Natural killer cell (primary cell): ENCODE measurements around the gene CMIP. TPM values are rescaled to one million over a fixed set of nuclear protein-coding genes. Genes with fewer than 3 reads are reported as not detected.
A peak's percentile ranks its signal among the peaks of the same experiment; 100 is the strongest.

Experiments
- ATAC-seq, 3 donors: fragments of 150-1000 bp in 2 of 3; fragments of 200-7000 bp in 1 of 3; cut with Tn5 transposase; 1 replicate in 1 of 3; 2 replicates in 2 of 3; pipeline ENCODE4 v1.10.0; 2021; ENCODE audit warnings: mild to moderate bottlenecking in 2 of 3, moderate library complexity in 2 of 3
- DNase-seq, 2 donors: peaks; one replicate each; pipeline versions ENCODE4 v3.0.0 to v3.0.0-alpha.2; 2013 to 2021; ENCODE audit warnings: mixed read lengths in 1 of 2
- H3K27ac ChIP-seq: one replicate; pipeline ENCODE4 v1.5.1; 2013; ENCODE audit warnings: mild to moderate bottlenecking, low read length
- H3K27me3 ChIP-seq: one replicate; pipeline ENCODE4 v1.6.1; 2013; ENCODE audit warnings: low read length; ENCODE audit not compliant: control insufficient read depth, insufficient read depth
- H3K36me3 ChIP-seq: one replicate; pipeline ENCODE4 v1.6.1; 2013; ENCODE audit warnings: low read length; ENCODE audit not compliant: control insufficient read depth, insufficient read depth
- H3K4me1 ChIP-seq: one replicate; pipeline ENCODE4 v1.6.1; 2013; ENCODE audit warnings: low read length; ENCODE audit not compliant: control insufficient read depth, insufficient read depth
- H3K4me3 ChIP-seq: one replicate; pipeline ENCODE4 v1.5.1; 2013; ENCODE audit warnings: low read length
- H3K9me3 ChIP-seq: one replicate; pipeline ENCODE4 v1.6.1; 2013; ENCODE audit warnings: low read length; ENCODE audit not compliant: control insufficient read depth, insufficient read depth
- H3K27ac Mint-ChIP-seq, 2 donors: one replicate each; pipeline ENCODE4 v1.8.0; 2022; ENCODE audit warnings: mild to moderate bottlenecking in 2 of 2, mixed read lengths in 2 of 2, moderate library complexity in 1 of 2
- H3K27me3 Mint-ChIP-seq, 2 donors: one replicate each; pipeline ENCODE4 v1.8.0; 2022; ENCODE audit warnings: low read depth in 2 of 2, mixed read lengths in 2 of 2
- H3K36me3 Mint-ChIP-seq: one replicate; pipeline ENCODE4 v1.8.0; 2022; ENCODE audit warnings: mixed read lengths
- H3K4me1 Mint-ChIP-seq, 2 donors: one replicate each; pipeline ENCODE4 v1.8.0; 2022; ENCODE audit warnings: mixed read lengths in 2 of 2
- H3K4me3 Mint-ChIP-seq: one replicate; pipeline ENCODE4 v1.8.0; 2022; ENCODE audit warnings: mild to moderate bottlenecking, moderate library complexity, mixed read lengths
- H3K9me3 Mint-ChIP-seq, 2 donors: one replicate each; pipeline ENCODE4 v1.8.0; 2022; ENCODE audit warnings: mixed read lengths in 2 of 2
- CTCF ChIP-seq: fragments of 200-600 bp; IDR thresholded peaks from one replicate; pipeline ENCODE4 v1.8.0; 2022; ENCODE audit warnings: antibody characterized with exemption
- WGBS: methylation state at CpG from one replicate; pipeline ENCODE4 v1.1.7; 2013; ENCODE audit warnings: missing lambda C conversion rate; ENCODE audit not compliant: insufficient coverage; 5-methylcytosine and 5-hydroxymethylcytosine counted together
- intact Hi-C: fragments of 100-400 bp; cut with micrococcal nuclease; formaldehyde crosslinking; loops from one replicate; pipeline ENCODE4 v1.14.2; 2022
- total RNA-seq, 4 donors: library from RNA; stranded (reverse); fragments of 120-200 nt in 1 of 4; gene quantifications; one replicate each; pipeline versions ENCODE4 v1.2.3 to v1.2.4, GENCODE V29; 2013 to 2022

CMIP gene
- total RNA-seq, 3 donors from 2014 or later (not counting 1 experiment from before 2014, with no cell fraction given) = 88.2 to 115 (median 91.5) TPM

- Mint-ChIP-seq H3K27me3 (no peaks in the 10 kb centered on the region), H3K4me3 (no peak overlapping the region), H3K4me1 (peaks cover 76 to 77% of the 10 kb centered on the region in 2 donors), H3K27ac (no peak overlapping the region), H3K36me3 (no peaks in the 10 kb centered on the region), H3K9me3 (no peaks in the 10 kb centered on the region)
- intact Hi-C loops = no loop called here
- Histone ChIP-seq H3K36me3 (no peaks in the 10 kb centered on the region), H3K4me3 (no peak overlapping the region), H3K4me1 (peaks cover 81% of the 10 kb centered on the region), H3K27me3 (no peaks in the 10 kb centered on the region), H3K9me3 (no peaks in the 10 kb centered on the region), H3K27ac (no peak overlapping the region)
- DNase-seq (no peak), ATAC-seq (no peak)
- 90% methylated on average over 10 of the region's 10 CpGs for WGBS
- TF ChIP-seq CTCF = no peak
Observed at GRCh38 chr16:81548876-81549546, 104.4 kb downstream of the CMIP start.

- no peak overlapping the region for H3K4me3 ChIP-seq
- ATAC-seq = no peak
- Mint-ChIP-seq H3K9me3 (no peaks in the 10 kb centered on the region), H3K27me3 (no peaks in the 10 kb centered on the region), H3K4me3 (no peak overlapping the region), H3K4me1 (peaks cover 76 to 77% of the 10 kb centered on the region in 2 donors), H3K27ac (peak overlapping the region in 1 of 2 donors; percentile 82), H3K36me3 (no peaks in the 10 kb centered on the region)
- 97% methylated on average over 19 of the region's 19 CpGs for WGBS
- intact Hi-C loops = no loop called here
- H3K4me1 ChIP-seq = peaks cover 80% of the 10 kb centered on the region
- no peaks in the 10 kb centered on the region for H3K36me3 ChIP-seq
- H3K27ac ChIP-seq = no peak overlapping the region
- no peak for DNase-seq
- no peak for TF ChIP-seq CTCF
- no peaks in the 10 kb centered on the region for H3K9me3 ChIP-seq
- H3K27me3 ChIP-seq = no peaks in the 10 kb centered on the region
Observed at GRCh38 chr16:81549547-81550431, 105.2 kb downstream of the CMIP start.

- no peaks in the 10 kb centered on the region for H3K9me3 ChIP-seq
- H3K27ac ChIP-seq = no peak overlapping the region
- peak overlapping the region; percentile 32 to 82 for H3K27ac Mint-ChIP-seq
- no peaks in the 10 kb centered on the region for H3K9me3 Mint-ChIP-seq
- no peak for DNase-seq
- H3K36me3 ChIP-seq = no peaks in the 10 kb centered on the region
- no peak overlapping the region for H3K4me3 Mint-ChIP-seq
- no peak overlapping the region for H3K4me3 ChIP-seq
- 92% methylated on average over 2 of the region's 2 CpGs for WGBS
- H3K27me3 ChIP-seq = no peaks in the 10 kb centered on the region
- peaks cover 72 to 76% of the 10 kb centered on the region in 2 donors for H3K4me1 Mint-ChIP-seq
- no peak for TF ChIP-seq CTCF
- H3K4me1 ChIP-seq = peaks cover 75% of the 10 kb centered on the region
- H3K27me3 Mint-ChIP-seq = no peaks in the 10 kb centered on the region
- ATAC-seq = no peak
- intact Hi-C loops = no loop called here
- no peaks in the 10 kb centered on the region for H3K36me3 Mint-ChIP-seq
Observed at GRCh38 chr16:81550432-81550808, 105.8 kb downstream of the CMIP start.
